Neural progenitor cell (in vitro differentiated cells): ENCODE measurements around the gene PDK4. TPM values are rescaled to one million over a fixed set of nuclear protein-coding genes. Genes with fewer than 3 reads are reported as not detected.
"Not testable (repeated sequence)": the region's sequence is repeated elsewhere in the genome, so short reads cannot be mapped to it uniquely, and the experiment has no call there.

Source experiments
- DNase-seq: peaks from one replicate; pipeline ENCODE4 v3.0.0-alpha.2; 2016; ENCODE audit warnings: low spot score
- H2AFZ ChIP-seq: fragments of 200-600 bp; sonication (generic); replicated peaks from 2 replicates; pipeline ENCODE4 v1.6.1; 2016; ENCODE audit warnings: antibody characterized with exemption
- H3F3A ChIP-seq: fragments of 200-600 bp; sonication (generic); 2 replicates; pipeline ENCODE4 v1.6.1; 2016; ENCODE audit warnings: antibody characterized with exemption, low read depth
- H3K27ac ChIP-seq: fragments of 200-600 bp; sonication (generic); 2 replicates; pipeline ENCODE4 v1.5.1; 2016; ENCODE audit warnings: mild to moderate bottlenecking
- H3K27me3 ChIP-seq: fragments of 200-600 bp; sonication (generic); 2 replicates; pipeline ENCODE4 v1.6.1; 2016; ENCODE audit warnings: mild to moderate bottlenecking, moderate library complexity
- H3K36me3 ChIP-seq: fragments of 200-600 bp; sonication (generic); 2 replicates; pipeline ENCODE4 v1.5.1; 2016
- H3K4me1 ChIP-seq: fragments of 200-600 bp; sonication (generic); 2 replicates; pipeline ENCODE4 v1.6.1; 2016; ENCODE audit warnings: mixed run types
- H3K4me2 ChIP-seq: fragments of 200-600 bp; sonication (generic); 2 replicates; pipeline ENCODE4 v1.6.1; 2016
- H3K4me3 ChIP-seq: fragments of 200-600 bp; sonication (generic); 2 replicates; pipeline ENCODE4 v1.5.1; 2016
- H3K79me2 ChIP-seq: fragments of 200-600 bp; sonication (generic); 2 replicates; pipeline ENCODE4 v1.6.1; 2016; ENCODE audit warnings: low read depth
- H3K9ac ChIP-seq: fragments of 200-600 bp; sonication (generic); 2 replicates; pipeline ENCODE4 v1.6.1; 2016
- H3K9me3 ChIP-seq: fragments of 200-600 bp; sonication (generic); 2 replicates; pipeline ENCODE4 v1.5.1; 2016; ENCODE audit warnings: low read depth
- H4K20me1 ChIP-seq: fragments of 200-600 bp; sonication (generic); 2 replicates; pipeline ENCODE4 v1.6.1; 2016; ENCODE audit warnings: low read depth
- H3K27ac Mint-ChIP-seq: 3 replicates; pipeline ENCODE4 v1.8.0; 2021; ENCODE audit warnings: mixed read lengths
- H3K27me3 Mint-ChIP-seq: 2 replicates; pipeline ENCODE4 v1.8.0; 2022; ENCODE audit warnings: low read depth, mild to moderate bottlenecking, inconsistent platforms, moderate library complexity, mixed read lengths; ENCODE audit not compliant: insufficient read depth
- H3K36me3 Mint-ChIP-seq: 3 replicates; pipeline ENCODE4 v1.8.0; 2021; ENCODE audit warnings: mixed read lengths
- H3K4me1 Mint-ChIP-seq: 3 replicates; pipeline ENCODE4 v1.8.0; 2021; ENCODE audit warnings: mixed read lengths
- H3K4me3 Mint-ChIP-seq: 3 replicates; pipeline ENCODE4 v1.8.0; 2021; ENCODE audit warnings: mild to moderate bottlenecking, moderate library complexity, mixed read lengths
- H3K9me3 Mint-ChIP-seq: 3 replicates; pipeline ENCODE4 v1.8.0; 2020; ENCODE audit warnings: mixed read lengths
- EZH2 ChIP-seq: fragments of 200-600 bp; sonication (generic); IDR thresholded peaks from 2 replicates; pipeline ENCODE4 v1.6.1; 2017; ENCODE audit warnings: antibody characterized with exemption, mild to moderate bottlenecking, moderate library complexity
- EZH2phosphoT487 ChIP-seq: fragments of 200-600 bp; sonication (generic); IDR thresholded peaks from 2 replicates; pipeline ENCODE4 v1.6.1; 2017; ENCODE audit warnings: antibody characterized with exemption
- total RNA-seq: library from RNA; depleted of rRNA; stranded (reverse); fragments of >200 nt; gene quantifications from 2 replicates; pipeline ENCODE4 v1.2.3, GENCODE V29; 2015; ENCODE audit warnings: low replicate concordance
- TF ChIP-seq, protein P1 (sequence below): fragments of 200-600 bp; sonication (generic); IDR thresholded peaks from 2 replicates; pipeline ENCODE4 v1.5.1; 2017; ENCODE audit warnings: antibody characterized with exemption, mild to moderate bottlenecking

Gene PDK4
- total RNA-seq, 1 donor from 2014 or later = not detected

DNA sequence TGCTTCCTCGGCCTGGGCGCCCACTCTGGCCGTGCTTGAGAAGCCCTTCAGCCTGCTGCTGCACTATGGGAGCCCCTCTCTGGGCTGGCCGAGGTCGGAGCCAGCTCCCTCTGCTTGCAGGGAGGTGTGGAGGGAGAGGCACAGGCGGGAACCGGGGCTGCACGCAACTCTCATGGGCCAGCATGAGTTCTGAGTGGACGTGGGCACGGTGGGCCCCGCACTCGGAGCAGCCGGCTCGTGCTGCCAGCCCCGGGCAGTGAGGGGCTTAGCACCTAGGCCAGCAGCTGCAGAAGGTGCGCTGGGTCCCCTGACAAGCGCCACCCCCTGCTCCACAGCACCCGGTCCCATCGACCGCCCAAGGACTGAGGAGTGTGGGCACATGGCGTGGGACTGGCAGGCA lies 9.0 kb upstream of the PDK4 start:
- Mint-ChIP-seq H3K27me3 (peaks cover 2% of the 10 kb centered on the region), H3K36me3 (no peaks in the 10 kb centered on the region), H3K9me3 (no peaks in the 10 kb centered on the region), H3K4me3 (no peak overlapping the region), H3K4me1 (peaks cover 22% of the 10 kb centered on the region), H3K27ac (no peak overlapping the region)
- peaks cover 6% of the 10 kb centered on the region for H3K4me1 ChIP-seq
- H3K4me3 ChIP-seq = no peak overlapping the region
- H3F3A ChIP-seq = no peaks in the 10 kb centered on the region
- H3K9ac ChIP-seq = no peak overlapping the region
- H3K79me2 ChIP-seq = no peaks in the 10 kb centered on the region
- no peak overlapping the region for H2AFZ ChIP-seq
- H4K20me1 ChIP-seq = no peaks in the 10 kb centered on the region
- no peak overlapping the region for H3K4me2 ChIP-seq
- no peaks in the 10 kb centered on the region for H3K9me3 ChIP-seq
- no peak for DNase-seq
- H3K27ac ChIP-seq = no peak overlapping the region
- TF ChIP-seq EZH2phosphoT487 (no peak), EZH2 (no peak)
- H3K27me3 ChIP-seq = peaks cover 39% of the 10 kb centered on the region
- no peaks in the 10 kb centered on the region for H3K36me3 ChIP-seq

DNA sequence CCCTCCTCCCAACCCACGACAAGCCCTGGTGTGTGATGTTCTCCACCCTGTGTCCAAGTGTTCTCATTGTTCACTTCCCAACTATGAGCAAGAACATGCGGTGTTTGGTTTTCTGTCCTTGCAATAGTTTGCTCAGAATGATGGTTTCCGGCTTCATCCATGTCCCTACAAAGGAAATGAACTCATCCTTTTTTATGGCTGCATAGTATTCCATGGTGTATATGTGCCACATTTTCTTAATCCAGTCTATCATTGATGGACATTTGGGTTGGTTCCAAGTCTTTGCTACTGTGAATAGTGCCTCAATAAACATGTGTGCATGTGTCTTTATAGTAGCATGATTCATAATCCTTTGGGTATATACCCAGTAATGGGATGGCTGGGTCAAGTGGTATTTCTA lies 8.5 kb upstream of the PDK4 start:
- not testable (repeated sequence) for H2AFZ ChIP-seq, H3K9ac ChIP-seq, H4K20me1 ChIP-seq, H3K4me2 ChIP-seq, H3K36me3 ChIP-seq, H3K4me1 ChIP-seq, H3K27ac Mint-ChIP-seq, H3K79me2 ChIP-seq, H3K27ac ChIP-seq, H3F3A ChIP-seq, H3K9me3 ChIP-seq, H3K4me3 ChIP-seq, H3K27me3 Mint-ChIP-seq, H3K36me3 Mint-ChIP-seq, H3K9me3 Mint-ChIP-seq, DNase-seq, H3K4me3 Mint-ChIP-seq
- H3K27me3 ChIP-seq = peaks cover 41% of the 10 kb centered on the region
- H3K4me1 Mint-ChIP-seq = peaks cover 21% of the 10 kb centered on the region

DNA sequence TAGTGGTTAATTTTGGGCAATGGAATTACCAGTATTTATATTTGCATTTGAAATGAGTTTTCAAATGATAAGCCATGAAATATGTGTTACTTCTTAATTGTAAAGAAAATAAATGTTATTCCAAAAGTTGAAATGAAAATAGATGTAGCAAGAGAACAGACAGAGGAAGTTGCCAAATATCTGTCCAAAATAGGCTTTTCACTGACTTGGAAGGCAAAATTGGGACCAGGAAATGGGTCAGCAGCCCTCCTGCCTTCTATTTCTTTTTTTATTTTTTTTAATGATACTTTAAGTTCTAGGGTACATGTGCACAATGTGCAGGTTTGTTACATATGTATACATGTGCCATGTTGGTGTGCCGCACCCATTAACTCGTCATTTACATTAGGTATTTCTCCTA lies 8.1 kb upstream of the PDK4 start:
- not testable (repeated sequence) for H3K27me3 Mint-ChIP-seq, H2AFZ ChIP-seq, H3K27ac Mint-ChIP-seq, H3K4me3 ChIP-seq, H3K36me3 ChIP-seq, H3K79me2 ChIP-seq, H3K4me3 Mint-ChIP-seq, H4K20me1 ChIP-seq, H3K36me3 Mint-ChIP-seq, H3K9ac ChIP-seq, H3K9me3 Mint-ChIP-seq, H3F3A ChIP-seq, DNase-seq, H3K9me3 ChIP-seq, H3K4me2 ChIP-seq, H3K4me1 ChIP-seq, H3K27ac ChIP-seq
- peaks cover 19% of the 10 kb centered on the region for H3K4me1 Mint-ChIP-seq
- H3K27me3 ChIP-seq = peaks cover 41% of the 10 kb centered on the region

DNA sequence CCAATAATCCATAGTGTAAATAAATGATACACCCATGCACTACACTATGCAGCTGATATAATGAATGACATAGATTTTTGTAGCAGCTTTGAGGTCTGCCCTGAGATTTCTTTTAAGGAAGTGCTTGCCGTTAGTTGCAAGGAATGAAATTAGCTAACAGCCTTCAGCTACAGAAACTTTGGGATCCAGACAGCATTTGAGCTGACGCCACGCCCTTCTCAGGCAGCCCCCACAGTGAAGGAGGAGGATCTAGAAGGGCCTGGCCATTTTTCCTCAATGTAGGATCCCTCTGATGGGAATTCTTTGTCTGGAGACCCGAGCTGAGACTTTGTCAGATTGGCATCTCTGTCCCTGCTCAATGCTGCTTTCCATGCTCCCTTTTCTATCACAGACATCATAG lies 6.1 kb upstream of the PDK4 start:
- H3F3A ChIP-seq = no peaks in the 10 kb centered on the region
- H3K36me3 ChIP-seq = no peaks in the 10 kb centered on the region
- no peak overlapping the region for H2AFZ ChIP-seq
- H3K4me1 ChIP-seq = no peaks in the 10 kb centered on the region
- DNase-seq = no peak
- Mint-ChIP-seq H3K4me1 (no peaks in the 10 kb centered on the region), H3K4me3 (no peak overlapping the region), H3K9me3 (no peaks in the 10 kb centered on the region), H3K36me3 (no peaks in the 10 kb centered on the region), H3K27me3 (peaks cover 3% of the 10 kb centered on the region), H3K27ac (no peak overlapping the region)
- no peaks in the 10 kb centered on the region for H3K9me3 ChIP-seq
- no peak overlapping the region for H3K27ac ChIP-seq
- H3K4me2 ChIP-seq = no peak overlapping the region
- H3K4me3 ChIP-seq = no peak overlapping the region
- no peaks in the 10 kb centered on the region for H4K20me1 ChIP-seq
- TF ChIP-seq, protein P1, sequence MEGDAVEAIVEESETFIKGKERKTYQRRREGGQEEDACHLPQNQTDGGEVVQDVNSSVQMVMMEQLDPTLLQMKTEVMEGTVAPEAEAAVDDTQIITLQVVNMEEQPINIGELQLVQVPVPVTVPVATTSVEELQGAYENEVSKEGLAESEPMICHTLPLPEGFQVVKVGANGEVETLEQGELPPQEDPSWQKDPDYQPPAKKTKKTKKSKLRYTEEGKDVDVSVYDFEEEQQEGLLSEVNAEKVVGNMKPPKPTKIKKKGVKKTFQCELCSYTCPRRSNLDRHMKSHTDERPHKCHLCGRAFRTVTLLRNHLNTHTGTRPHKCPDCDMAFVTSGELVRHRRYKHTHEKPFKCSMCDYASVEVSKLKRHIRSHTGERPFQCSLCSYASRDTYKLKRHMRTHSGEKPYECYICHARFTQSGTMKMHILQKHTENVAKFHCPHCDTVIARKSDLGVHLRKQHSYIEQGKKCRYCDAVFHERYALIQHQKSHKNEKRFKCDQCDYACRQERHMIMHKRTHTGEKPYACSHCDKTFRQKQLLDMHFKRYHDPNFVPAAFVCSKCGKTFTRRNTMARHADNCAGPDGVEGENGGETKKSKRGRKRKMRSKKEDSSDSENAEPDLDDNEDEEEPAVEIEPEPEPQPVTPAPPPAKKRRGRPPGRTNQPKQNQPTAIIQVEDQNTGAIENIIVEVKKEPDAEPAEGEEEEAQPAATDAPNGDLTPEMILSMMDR = no peak
- TF ChIP-seq EZH2phosphoT487 (no peak), EZH2 (no peak)
- no peak overlapping the region for H3K9ac ChIP-seq
- peaks cover 56% of the 10 kb centered on the region for H3K27me3 ChIP-seq
- H3K79me2 ChIP-seq = no peaks in the 10 kb centered on the region

DNA sequence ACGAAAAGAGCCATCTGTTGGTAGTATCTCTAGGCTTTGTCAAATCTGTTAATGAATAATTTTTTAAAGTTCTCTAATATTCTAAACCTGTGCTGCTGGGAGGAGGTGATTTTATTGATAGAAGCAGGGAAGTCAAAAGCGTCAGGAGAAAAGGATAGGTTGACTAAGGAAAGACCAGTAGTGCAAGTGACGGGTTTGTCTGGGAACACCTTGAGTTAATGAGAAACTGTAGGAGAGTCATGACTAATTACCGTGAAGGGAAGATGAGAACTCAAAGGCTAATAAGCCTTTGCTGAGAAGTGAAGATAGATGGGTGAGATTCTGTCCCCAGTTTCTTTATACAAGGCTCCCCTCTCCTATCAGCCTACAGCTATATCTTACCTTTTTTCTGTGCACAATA lies 5.0 kb upstream of the PDK4 start:
- TF ChIP-seq EZH2phosphoT487 (no peak), EZH2 (no peak)
- TF ChIP-seq, protein P1 = no peak
- Mint-ChIP-seq H3K27me3 (peaks cover 7% of the 10 kb centered on the region), H3K9me3 (no peaks in the 10 kb centered on the region), H3K4me1 (no peaks in the 10 kb centered on the region), H3K4me3 (no peak overlapping the region), H3K27ac (no peak overlapping the region), H3K36me3 (no peaks in the 10 kb centered on the region)
- H4K20me1 ChIP-seq = no peaks in the 10 kb centered on the region
- H3K4me2 ChIP-seq = no peak overlapping the region
- no peaks in the 10 kb centered on the region for H3K9me3 ChIP-seq
- H3K27me3 ChIP-seq = peaks cover 62% of the 10 kb centered on the region
- no peak for DNase-seq
- H3K36me3 ChIP-seq = no peaks in the 10 kb centered on the region
- H3K79me2 ChIP-seq = no peaks in the 10 kb centered on the region
- H3K27ac ChIP-seq = no peak overlapping the region
- H3K9ac ChIP-seq = no peak overlapping the region
- no peak overlapping the region for H3K4me3 ChIP-seq
- H3K4me1 ChIP-seq = no peaks in the 10 kb centered on the region
- no peaks in the 10 kb centered on the region for H3F3A ChIP-seq
- no peak overlapping the region for H2AFZ ChIP-seq
